ENCODE measurements around the gene UBE2M.

DNA sequence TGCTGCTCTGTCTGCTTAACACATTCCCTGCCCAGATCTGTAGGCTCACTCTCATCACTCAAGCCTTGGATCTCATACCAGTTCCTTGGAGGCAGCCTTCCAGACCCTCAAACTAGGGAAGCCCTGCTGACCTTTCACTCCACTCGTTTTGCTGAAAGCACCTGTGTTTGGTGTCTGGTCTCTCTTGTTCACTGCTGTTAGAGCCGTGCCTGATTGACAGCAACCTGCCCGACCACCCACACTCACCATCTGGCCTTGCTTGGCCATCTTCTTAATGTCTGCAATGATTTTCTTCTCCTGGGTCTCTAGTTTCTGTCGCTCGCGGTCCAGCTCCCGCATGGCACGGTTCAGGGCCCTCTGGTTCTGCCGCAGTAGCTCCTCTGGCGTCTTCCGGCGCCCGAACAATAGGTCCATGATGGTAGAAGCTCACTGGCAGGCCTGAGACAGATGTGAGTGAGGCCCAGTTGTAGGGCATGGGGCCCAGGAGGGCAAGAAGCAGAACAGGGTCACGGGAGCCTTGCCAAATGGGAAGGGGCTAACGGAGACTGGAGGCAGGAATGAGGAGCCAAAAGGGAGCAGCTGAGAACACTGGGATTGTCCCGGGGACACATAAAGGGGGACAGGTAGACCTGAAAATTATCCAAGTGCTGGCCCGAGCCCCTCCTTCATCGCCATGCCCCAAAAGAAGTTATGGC, 4.5 kb downstream of the UBE2M start:
- TF ChIP-seq, protein P1, sequence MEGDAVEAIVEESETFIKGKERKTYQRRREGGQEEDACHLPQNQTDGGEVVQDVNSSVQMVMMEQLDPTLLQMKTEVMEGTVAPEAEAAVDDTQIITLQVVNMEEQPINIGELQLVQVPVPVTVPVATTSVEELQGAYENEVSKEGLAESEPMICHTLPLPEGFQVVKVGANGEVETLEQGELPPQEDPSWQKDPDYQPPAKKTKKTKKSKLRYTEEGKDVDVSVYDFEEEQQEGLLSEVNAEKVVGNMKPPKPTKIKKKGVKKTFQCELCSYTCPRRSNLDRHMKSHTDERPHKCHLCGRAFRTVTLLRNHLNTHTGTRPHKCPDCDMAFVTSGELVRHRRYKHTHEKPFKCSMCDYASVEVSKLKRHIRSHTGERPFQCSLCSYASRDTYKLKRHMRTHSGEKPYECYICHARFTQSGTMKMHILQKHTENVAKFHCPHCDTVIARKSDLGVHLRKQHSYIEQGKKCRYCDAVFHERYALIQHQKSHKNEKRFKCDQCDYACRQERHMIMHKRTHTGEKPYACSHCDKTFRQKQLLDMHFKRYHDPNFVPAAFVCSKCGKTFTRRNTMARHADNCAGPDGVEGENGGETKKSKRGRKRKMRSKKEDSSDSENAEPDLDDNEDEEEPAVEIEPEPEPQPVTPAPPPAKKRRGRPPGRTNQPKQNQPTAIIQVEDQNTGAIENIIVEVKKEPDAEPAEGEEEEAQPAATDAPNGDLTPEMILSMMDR (conservative IDR thresholded peaks at IDR 0.05; ENCODE audit: low read depth, low read length), result no peak
- TF ChIP-seq EZH2phosphoT487 (IDR thresholded peaks at IDR 0.05; ENCODE audit: borderline replicate concordance, low read length), result no peak
